LoVo (cell line): ENCODE measurements around the gene MAPK8IP2.
"Not testable (repeated sequence)": the region's sequence is repeated elsewhere in the genome, so short reads cannot be mapped to it uniquely, and the experiment has no call there.

Source experiments
- DNase-seq: peaks from one replicate; pipeline ENCODE4 v3.0.0-alpha.2; 2016; ENCODE audit warnings: low spot score

MAPK8IP2 gene

DNA sequence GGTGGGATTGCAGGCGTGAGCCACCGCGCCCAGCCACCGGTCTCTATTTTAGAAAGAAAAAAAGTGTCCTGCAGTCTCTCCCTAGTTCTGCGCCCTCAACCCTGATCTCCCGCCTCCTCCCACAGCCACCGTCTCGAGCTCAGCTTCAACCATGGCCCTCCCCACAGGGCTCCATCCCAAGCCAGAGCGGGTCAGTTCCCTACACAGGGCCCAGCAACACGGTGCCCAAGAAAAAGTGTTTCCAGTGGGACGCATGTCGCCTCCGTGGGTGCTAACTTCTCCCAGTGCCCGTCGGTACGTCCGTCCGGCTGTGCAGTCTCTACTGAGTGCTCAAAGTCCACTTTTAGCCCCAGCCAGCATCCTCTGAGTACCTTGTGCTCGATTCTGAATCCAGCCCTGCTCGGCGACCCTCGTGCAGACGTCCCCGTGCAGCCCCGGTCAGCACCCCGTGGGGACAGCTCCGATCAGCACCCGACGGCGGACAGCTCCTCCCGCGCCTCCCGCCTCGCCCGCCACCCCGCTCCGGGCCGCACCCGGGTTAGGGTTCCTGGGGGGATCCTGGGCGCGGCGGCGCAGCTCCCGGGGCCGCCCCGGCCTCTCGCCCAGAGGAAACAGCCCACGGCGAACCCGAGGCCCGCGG lies 657 bp upstream of the MAPK8IP2 start:
- peak; percentile 47 for DNase-seq

DNA sequence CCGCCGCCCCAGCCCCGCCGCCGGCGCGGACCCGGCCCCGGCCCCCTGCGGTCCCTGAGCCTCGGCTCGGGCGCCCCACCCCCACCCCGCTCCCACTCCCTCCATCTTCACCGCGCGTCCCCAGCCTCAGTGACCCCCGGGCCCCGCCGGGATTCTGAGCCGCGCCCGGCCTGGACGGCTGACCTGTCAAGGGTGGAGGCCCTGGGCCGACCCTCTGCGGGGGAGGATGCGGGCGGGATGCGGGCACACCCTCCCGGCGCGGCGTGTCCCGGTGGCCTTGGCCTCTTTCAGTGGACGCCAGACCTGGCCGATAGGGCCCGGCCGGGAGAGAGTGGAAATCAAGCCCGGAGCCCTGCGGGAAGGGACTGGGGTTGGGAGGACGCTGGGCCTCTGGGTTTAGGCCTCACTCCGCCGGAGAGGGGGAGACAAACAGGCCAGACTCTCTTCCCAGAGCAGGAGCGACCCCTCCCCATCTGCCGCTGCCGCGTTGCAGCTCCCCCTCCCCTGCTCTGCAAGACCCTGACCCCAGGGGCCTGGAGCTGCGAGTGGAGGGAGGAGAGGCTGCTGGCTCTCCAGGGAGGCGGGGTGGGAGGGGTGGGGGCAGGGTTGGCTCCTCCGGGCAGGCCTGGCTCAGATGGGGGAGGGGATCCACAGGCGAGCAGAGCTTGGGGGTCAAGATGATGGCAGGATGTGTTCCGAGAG lies 525 bp downstream of the MAPK8IP2 start:
- DNase-seq: no peak

DNA sequence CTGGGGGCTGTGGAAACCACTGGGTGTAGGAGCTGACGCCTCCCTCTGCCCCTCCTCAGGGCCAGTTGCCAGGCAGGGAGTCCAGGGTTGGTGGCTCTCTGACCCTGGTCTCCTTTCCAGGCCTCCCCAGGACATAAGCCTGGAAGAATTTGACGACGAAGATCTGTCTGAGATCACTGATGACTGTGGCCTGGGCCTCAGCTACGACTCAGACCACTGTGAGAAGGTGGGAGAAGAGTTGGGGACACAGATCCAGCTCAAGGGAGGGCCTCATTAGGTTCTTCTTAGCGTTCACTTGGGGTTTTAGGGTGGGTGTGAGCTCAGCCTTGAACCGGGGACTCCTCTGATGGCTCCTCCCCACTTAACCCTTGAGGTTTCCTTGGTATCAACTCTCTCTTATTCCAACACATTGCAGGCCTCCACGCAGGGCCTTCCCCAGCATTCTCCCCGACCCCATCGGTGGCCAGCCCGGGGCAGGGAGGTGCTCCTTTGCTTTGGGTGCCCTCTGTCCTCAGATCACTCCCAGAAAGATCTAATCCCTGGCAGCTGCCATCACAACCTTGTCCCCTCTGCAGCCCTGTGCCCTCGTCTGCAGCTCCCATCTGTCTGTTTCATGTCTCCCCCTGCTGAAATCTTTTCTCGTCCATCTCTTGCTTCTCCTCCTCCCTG lies 1.2 kb downstream of the MAPK8IP2 start:
- DNase-seq: no peak

DNA sequence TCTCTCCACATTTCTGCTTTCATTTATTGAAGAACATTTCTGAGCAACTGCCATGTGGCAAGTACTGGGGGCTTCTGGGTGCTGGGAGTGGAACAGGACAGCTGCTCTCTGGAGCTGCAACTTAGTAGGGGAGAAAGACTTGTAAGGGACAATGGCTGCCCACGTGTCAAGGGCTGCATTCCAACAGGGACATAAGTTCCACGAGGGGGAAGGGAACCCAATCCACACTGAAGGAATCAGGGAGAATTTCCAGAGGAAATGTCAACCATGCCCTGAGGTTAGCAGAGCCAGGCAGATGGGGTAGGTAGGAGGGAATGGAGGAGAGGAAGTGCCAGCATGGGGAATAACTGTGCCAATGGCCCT lies 1.7 kb downstream of the MAPK8IP2 start:
- DNase-seq: no peak

DNA sequence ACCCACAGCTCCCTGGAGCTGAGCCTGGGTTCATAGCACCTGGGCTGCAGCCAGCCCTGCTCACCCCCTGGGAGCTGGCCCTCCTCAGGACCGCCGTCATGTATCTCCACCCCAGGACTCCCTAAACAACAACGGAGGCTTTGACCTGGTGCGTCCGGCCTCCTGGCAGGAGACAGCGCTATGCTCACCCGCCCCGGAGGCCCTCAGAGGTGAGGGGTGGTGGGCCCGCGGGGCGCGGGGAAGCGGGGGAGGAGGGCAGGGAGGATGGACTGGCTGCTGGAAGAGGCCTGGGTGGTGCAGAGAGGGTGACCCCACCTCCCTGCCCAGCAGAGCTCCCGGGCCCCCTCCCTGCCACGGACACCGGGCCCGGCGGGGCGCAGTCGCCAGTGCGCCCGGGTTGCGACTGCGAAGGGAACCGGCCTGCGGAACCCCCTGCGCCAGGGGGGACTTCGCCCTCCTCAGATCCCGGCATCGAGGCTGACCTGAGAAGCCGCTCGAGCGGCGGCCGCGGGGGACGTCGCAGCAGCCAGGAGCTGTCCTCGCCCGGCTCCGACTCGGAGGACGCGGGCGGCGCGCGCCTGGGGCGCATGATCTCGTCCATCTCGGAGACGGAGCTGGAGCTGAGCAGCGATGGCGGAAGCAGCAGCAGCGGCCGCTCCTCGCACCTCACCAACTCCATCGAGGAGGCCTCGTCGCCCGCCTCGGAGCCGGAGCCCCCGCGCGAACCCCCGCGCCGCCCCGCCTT lies 3.1 kb downstream of the MAPK8IP2 start:
- no peak for DNase-seq

DNA sequence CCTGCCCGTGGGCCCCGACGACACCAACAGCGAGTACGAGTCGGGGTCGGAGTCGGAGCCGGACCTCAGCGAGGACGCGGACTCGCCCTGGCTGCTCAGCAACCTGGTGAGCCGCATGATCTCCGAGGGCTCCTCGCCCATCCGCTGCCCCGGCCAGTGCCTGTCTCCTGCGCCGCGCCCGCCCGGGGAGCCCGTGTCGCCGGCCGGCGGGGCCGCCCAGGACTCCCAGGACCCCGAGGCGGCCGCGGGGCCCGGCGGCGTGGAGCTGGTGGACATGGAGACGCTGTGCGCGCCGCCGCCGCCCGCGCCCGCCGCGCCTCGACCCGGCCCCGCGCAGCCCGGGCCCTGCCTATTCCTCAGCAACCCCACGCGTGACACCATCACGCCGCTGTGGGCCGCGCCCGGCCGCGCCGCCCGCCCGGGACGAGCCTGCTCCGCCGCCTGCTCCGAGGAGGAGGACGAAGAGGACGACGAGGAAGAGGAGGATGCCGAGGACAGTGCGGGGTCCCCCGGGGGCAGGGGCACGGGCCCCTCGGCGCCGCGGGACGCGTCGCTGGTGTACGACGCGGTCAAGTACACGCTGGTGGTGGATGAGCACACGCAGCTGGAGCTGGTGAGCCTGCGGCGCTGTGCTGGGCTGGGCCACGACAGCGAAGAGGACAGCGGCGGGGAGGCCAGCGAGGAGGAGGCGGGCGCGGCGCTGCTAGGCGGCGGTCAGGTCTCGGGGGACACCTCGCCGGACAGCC lies 3.8 kb downstream of the MAPK8IP2 start:
- DNase-seq: no peak

DNA sequence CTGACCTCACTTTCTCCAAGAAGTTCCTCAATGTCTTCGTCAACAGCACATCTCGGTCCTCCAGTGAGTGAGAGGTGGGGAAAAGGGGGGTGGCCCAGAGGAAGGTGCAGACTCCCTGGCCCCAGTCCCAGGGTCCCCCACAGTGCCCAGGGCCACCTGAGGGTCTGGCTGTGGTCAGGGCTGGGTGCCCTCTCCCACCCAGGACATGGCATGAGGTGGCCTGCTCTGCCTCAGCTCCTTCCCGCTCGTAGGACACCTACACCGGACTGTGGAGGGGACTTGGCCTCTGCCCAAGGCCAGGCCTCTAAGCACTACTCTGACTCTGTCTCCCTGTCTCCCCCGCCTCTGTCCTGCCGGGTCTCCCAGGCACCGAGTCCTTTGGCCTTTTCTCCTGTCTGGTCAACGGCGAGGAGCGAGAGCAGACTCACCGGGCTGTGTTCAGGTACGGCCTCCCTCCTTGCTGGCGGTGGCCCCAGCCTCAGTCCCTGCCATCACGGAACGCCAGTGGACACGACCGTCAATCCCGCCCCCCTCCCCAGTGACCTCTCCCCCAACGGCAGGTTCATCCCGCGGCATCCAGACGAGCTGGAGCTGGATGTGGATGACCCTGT lies 4.5 kb downstream of the MAPK8IP2 start:
- no peak for DNase-seq

DNA sequence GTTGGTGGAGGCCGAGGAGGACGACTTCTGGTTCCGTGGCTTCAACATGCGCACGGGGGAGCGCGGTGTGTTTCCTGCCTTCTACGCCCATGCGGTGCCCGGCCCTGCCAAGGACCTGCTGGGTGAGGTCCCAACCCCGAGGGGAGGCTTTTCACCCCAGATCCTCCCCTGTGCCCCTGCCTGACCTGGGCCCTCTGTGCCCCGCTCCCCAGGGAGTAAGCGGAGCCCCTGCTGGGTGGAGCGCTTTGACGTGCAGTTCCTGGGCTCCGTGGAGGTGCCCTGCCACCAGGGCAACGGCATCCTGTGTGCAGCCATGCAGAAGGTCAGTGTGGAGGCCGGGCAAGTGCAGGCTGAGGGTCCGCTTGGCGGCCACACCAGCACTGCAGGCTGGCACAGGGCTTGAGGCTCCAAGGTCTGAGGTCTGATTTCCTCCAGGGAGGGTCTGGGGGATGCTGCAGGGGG lies 5.1 kb downstream of the MAPK8IP2 start:
- DNase-seq: no peak

DNA sequence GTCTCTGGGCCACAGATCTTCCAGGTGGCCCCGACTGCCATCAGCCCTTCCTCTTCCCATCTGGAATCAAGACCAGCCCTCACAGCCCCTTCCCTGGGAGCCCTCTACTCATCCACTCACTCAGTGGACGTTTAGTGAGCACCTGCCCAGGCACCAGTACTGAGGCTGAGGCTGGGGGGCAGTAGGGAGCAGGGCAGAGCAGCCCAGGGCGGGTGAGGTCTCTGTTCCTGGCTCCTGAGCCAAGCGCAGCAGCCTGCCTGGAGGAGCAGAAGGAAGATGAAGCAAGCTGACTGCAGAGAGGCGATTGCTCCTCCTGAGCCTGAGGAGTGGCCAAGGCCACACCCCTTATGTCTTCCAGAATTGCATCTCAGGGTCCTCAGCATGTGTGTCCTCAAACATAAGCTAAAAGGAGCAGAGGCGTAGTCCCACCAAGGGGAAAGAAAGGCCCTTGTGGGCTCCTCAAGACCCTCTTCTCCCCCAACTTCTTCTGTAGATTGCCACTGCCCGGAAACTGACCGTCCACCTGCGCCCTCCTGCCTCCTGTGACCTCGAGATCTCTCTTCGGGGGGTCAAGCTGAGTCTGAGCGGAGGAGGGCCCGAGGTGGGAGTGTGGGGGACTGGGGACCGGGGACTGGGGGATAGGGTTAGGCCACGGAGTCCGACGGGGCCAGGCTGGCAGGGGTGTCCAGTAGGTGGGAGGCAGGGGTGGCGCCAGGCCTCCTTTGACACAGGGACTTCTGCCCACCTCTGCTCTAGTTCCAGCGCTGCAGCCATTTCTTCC lies 5.8 kb downstream of the MAPK8IP2 start:
- DNase-seq: no peak

DNA sequence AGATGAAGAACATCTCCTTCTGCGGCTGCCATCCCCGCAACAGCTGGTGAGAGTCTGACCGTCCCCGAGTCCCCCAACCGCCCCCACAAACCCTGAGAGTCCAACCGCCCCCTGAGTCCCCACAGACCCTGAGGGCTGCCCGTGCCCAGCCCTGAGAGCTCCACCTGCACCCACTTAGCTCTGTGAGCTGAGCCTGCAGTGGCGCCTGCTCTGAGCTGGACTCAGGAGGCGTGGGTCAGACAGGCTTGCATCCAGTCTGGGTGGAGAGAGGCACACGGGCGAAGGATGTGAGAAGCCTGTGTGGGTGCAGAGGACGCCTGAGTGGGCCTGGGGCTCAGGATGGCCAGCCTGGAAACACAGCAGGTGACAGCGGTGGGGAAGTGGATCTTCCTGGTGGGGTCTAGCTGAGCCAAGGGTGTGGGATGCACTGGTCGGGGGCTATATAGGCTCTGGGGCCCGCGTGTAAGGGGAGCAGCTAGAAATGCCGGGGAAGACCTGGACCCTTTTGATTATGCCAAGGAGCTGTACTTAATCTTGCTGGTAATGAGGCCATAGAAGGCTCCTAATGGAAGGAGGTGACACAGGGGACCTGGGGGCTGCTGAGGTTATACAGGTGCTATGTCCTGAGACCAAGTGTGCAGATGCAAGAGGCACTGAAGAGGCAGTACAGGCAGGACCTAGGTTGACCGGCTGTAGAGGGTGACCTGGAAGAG lies 6.5 kb downstream of the MAPK8IP2 start:
- no peak for DNase-seq

DNA sequence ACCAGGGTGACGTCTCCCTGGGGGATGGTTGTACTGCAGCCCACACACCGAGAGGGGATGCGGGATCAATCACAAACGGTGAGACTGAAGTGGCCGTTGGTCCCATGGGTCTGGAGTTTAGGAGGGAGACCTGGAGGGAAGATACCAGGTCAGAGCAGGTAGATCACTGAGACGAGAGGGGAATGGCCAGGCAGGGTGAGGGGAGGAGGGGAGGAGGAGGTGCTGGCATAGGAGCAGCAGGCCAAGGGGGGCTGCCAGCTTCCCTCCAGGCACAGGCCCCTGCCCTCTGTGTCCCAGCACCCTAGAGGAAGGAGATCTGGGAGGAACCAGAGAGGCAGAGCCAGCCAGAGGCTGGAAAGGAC lies 7.0 kb downstream of the MAPK8IP2 start:
- DNase-seq: no peak

DNA sequence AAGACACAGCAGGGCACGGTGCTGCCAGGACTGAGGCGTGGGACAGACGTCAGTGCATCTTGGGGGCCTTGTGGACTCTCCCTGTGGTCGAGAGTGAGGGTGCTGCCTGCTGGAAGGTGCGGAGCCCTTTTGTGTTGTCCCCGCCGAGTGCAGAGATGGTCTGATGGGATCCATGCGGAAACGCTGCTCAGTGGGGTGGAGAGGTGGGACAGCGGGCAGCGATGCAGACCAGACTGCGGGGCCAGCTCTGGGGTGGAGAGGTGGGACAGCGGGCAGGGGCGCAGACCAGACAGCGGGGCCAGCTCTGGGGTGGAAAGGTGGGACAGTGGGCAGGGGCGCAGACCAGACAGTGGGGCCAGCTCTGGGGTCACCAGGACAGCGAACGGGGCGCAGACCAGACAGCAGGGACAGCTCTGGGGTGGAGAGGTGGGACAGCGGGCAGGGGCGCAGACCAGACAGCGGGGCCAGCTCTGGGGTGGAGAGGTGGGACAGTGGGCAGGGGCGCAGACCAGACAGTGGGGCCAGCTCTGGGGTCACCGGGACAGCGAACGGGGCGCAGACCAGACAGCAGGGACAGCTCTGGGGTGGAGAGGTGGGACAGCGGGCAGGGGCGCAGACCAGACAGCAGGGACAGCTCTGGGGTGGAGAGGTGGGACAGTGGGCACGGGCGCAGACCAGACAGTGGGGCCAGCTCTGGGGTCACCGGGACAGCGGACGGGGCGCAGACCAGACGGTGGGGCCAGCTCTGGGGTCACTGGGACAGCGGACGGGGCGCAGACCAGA lies 7.7 kb downstream of the MAPK8IP2 start:
- DNase-seq: not testable (repeated sequence)

DNA sequence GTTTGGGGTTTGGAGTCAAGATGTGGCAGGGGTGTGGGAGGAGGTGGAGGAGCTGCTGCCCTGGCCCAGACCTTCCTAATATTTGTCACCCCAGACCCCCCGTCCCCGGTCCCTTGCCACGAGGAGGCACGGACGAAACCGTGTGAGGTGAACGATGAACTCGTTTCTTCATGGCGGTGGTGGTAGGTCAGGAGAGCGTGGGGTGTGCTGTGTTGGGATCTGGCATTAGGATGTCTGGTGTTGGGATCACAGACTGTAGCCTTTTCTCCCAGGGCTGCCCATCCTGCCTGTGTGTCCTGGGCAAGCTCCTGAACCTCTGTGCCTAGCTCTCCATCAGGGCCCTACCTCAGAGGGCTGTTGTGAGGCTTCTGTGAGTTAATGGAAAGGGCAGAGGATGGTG lies 8.4 kb downstream of the MAPK8IP2 start:
- DNase-seq: no peak

DNA sequence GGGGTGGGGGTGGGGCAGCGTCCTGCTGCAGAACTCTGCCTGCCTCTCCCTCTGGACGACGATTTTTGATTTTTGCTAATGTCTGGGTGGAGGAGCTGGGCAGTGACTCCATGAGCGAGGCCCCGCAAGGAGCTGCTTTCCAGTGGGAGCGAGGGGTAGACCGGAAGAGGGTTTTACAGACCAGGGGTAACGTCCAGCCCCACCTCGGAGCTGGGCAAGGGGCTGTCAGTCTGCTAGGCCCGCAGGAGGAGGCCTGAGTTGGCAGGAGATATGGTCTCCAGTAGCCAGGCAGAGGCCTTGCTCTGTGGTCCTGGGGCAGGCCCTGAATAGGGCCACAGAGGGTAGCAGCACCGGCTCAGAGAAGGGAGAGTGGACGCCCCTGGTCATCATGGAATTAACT lies 9.0 kb downstream of the MAPK8IP2 start:
- no peak for DNase-seq

DNA sequence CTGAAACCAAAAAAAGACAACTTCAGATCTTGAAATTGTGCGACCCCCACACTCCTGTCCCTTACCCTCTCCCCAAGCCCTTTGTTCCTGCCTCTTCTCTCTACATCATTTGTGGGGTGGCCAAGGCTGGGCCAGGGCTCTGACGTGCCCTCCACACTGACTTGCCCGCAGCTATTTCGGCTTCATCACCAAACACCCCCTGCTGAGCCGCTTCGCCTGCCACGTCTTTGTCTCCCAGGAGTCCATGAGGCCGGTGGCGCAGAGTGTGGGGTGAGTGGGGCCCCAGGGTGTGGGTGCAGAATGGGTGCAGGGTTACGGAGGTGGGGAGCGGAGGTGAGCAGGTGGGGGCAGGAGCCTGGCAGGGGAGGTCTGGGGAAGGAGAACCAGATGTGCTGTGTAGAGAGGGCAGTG lies 9.5 kb downstream of the MAPK8IP2 start:
- DNase-seq: no peak

DNA sequence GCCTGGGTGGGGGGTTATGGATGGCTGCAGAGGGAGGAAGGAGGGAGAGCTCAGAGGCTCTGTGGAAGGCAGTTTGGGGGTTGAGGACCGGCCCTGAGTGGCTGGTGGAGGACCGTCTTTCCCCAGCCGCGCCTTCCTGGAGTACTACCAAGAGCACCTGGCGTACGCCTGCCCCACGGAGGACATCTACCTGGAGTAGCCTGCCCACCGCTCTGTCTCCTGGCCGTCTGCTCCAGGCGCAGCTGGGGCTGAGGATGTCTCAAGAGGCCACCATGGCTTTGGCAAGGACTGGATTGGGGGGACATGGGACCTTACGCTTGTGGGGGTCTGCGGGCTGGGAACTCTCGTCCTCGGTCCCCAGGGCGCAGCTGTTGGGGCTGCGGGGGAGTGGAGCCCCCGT lies 10.0 kb downstream of the MAPK8IP2 start:
- DNase-seq: no peak

DNA sequence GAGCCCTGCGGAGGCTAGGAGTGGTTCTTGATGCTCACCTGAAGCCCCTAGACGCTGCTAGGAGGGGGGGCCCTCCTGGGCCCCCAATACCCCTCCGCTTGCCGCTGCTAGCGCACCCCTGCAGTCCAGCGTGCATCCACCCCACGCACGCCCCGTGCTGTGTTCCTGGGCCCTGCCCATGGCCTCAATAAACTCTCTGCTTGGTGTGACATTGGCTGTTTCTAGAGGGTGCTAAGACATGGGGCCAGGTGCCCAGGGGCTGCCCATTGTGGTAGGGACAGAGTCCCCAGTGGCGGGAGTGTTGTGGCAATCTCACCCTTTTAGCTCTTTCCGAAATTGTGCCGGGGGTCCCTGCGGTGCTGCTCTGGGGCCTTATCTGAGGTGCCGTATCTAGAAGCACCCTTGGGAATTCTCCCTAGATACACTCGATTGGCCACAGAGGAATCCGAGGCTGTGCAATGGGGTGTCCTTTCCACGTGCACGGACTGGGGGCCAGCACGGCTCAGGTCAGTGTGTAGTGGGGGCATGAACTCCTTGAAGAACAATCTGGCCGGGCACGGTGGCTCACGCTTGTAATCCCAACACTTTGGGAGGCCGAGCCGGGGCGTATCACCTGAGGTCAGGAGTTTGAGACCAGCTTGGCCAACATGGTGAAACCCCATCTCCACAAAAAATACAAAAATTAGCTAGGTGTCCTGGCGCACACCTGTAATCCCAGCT lies 10.9 kb downstream of the MAPK8IP2 start:
- no peak for DNase-seq

DNA sequence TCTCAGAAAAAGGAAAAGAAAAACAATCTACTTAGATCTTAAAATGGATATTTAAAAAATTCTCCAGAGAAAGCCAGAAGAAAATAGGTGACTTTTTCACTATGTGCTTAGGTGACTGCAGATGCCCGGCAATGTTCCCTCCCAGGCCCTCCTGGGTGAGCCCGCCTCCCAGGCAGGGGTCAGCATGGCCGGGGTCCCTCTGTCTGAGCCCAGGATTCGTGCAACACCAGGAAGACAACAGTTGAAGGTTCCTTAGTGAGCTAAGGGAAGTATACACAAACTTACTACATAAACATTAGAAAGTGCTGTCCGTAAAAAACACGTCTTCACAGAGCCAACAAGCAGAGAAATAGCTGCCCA lies 11.6 kb downstream of the MAPK8IP2 start:
- no peak for DNase-seq
